ENCODE data around the gene KLHL29. TPM values are rescaled to one million over a fixed set of nuclear protein-coding genes. Genes with fewer than 3 reads are reported as not detected.

Gene KLHL29
- total RNA-seq, 1 experiment from 2014 or later = 2.6 TPM

- H4K20me1 ChIP-seq (ENCODE audit: low read length) = no peaks in the 10 kb centered on the region
- no peak for TF ChIP-seq EZH2phosphoT487 (IDR thresholded peaks at IDR 0.05; ENCODE audit: borderline replicate concordance, low read length)
- no peak for TF ChIP-seq CTCF (conservative IDR thresholded peaks at IDR 0.05; ENCODE audit: low read depth, low read length)
- no peak for TF ChIP-seq EZH2 (IDR thresholded peaks at IDR 0.05; ENCODE audit: low read length, unreplicated experiment)
- no peaks in the 10 kb centered on the region for H3K79me2 ChIP-seq (ENCODE audit: low read length)
- H2AFZ ChIP-seq (ENCODE audit: low read length) = no peak overlapping the region
- no peaks in the 10 kb centered on the region for H3K9me3 ChIP-seq (ENCODE audit: low read length)
- ChIA-PET CTCF (no interaction called here), POLR2A (ENCODE audit: unreplicated experiment) (no interaction called here)
- no peak overlapping the region for H3K4me2 ChIP-seq (ENCODE audit: low read length)
- no peak for ATAC-seq
- H3K9me2 ChIP-seq (replicated peaks; ENCODE audit: low read length) = no peaks in the 10 kb centered on the region
- no peak overlapping the region for H3K4me3 ChIP-seq (ENCODE audit: low read length)
- H3K36me3 ChIP-seq (ENCODE audit: low read depth, low read length) = no peaks in the 10 kb centered on the region
- no peak for DNase-seq
- no TSS peak for BruUV-seq (replicated peaks)
- H3F3A ChIP-seq (ENCODE audit: low read length, unreplicated experiment) = no peaks in the 10 kb centered on the region
- no peaks in the 10 kb centered on the region for H3K4me1 ChIP-seq (ENCODE audit: insufficient read depth, low read length)
- no peaks in the 10 kb centered on the region for H3K27me3 ChIP-seq (ENCODE audit: low read length)
- intact Hi-C loops (cut with micrococcal nuclease) = no loop called here
- no peak overlapping the region for H3K9ac ChIP-seq (ENCODE audit: low read length)
- no peak overlapping the region for H3K27ac ChIP-seq (ENCODE audit: low read length)
Measured at GRCh38 chr2:23658466-23658942, 273.5 kb downstream of the KLHL29 start.

- Histone ChIP-seq H3K27ac (ENCODE audit: low read length) (no peak overlapping the region), H3K9me3 (ENCODE audit: low read length) (no peaks in the 10 kb centered on the region), H3K4me1 (ENCODE audit: insufficient read depth, low read length) (no peaks in the 10 kb centered on the region), H3K27me3 (ENCODE audit: low read length) (no peaks in the 10 kb centered on the region), H3K9me2 (replicated peaks; ENCODE audit: low read length) (no peaks in the 10 kb centered on the region), H3K36me3 (ENCODE audit: low read depth, low read length) (no peaks in the 10 kb centered on the region), H4K20me1 (ENCODE audit: low read length) (no peaks in the 10 kb centered on the region), H3K4me2 (ENCODE audit: low read length) (no peak overlapping the region), H2AFZ (ENCODE audit: low read length) (no peak overlapping the region), H3K9ac (ENCODE audit: low read length) (no peak overlapping the region), H3F3A (ENCODE audit: low read length, unreplicated experiment) (no peaks in the 10 kb centered on the region), H3K79me2 (ENCODE audit: low read length) (no peaks in the 10 kb centered on the region), H3K4me3 (ENCODE audit: low read length) (no peak overlapping the region)
- TF ChIP-seq CTCF (conservative IDR thresholded peaks at IDR 0.05; ENCODE audit: low read depth, low read length) (no peak), EZH2 (IDR thresholded peaks at IDR 0.05; ENCODE audit: low read length, unreplicated experiment) (no peak), EZH2phosphoT487 (IDR thresholded peaks at IDR 0.05; ENCODE audit: borderline replicate concordance, low read length) (no peak)
- ChIA-PET CTCF (no interaction called here), POLR2A (ENCODE audit: unreplicated experiment) (no interaction called here)
- intact Hi-C loops (cut with micrococcal nuclease) = no loop called here
- DNase-seq (no peak), ATAC-seq (no peak)
- BruUV-seq (replicated peaks) = no TSS peak
Measured at GRCh38 chr2:23659328-23659727, 274.3 kb downstream of the KLHL29 start.

GRCh38 chr2:23659773-23660172 lies 274.8 kb downstream of the KLHL29 start:
- TF ChIP-seq CTCF (conservative IDR thresholded peaks at IDR 0.05; ENCODE audit: low read depth, low read length) (no peak), EZH2phosphoT487 (IDR thresholded peaks at IDR 0.05; ENCODE audit: borderline replicate concordance, low read length) (no peak), EZH2 (IDR thresholded peaks at IDR 0.05; ENCODE audit: low read length, unreplicated experiment) (no peak)
- no peak overlapping the region for H2AFZ ChIP-seq (ENCODE audit: low read length)
- H3K9ac ChIP-seq (ENCODE audit: low read length) = no peak overlapping the region
- no peaks in the 10 kb centered on the region for H3K79me2 ChIP-seq (ENCODE audit: low read length)
- no peak overlapping the region for H3K4me2 ChIP-seq (ENCODE audit: low read length)
- no peaks in the 10 kb centered on the region for H3K9me3 ChIP-seq (ENCODE audit: low read length)
- ChIA-PET POLR2A (ENCODE audit: unreplicated experiment) (no interaction called here), CTCF (no interaction called here)
- H3K4me3 ChIP-seq (ENCODE audit: low read length) = no peak overlapping the region
- H3K27ac ChIP-seq (ENCODE audit: low read length) = no peak overlapping the region
- H4K20me1 ChIP-seq (ENCODE audit: low read length) = no peaks in the 10 kb centered on the region
- H3K36me3 ChIP-seq (ENCODE audit: low read depth, low read length) = no peaks in the 10 kb centered on the region
- intact Hi-C loops (cut with micrococcal nuclease) = no loop called here
- no TSS peak for BruUV-seq (replicated peaks)
- H3F3A ChIP-seq (ENCODE audit: low read length, unreplicated experiment) = no peaks in the 10 kb centered on the region
- H3K27me3 ChIP-seq (ENCODE audit: low read length) = no peaks in the 10 kb centered on the region
- no peak for DNase-seq
- no peaks in the 10 kb centered on the region for H3K4me1 ChIP-seq (ENCODE audit: insufficient read depth, low read length)
- ATAC-seq = no peak
- no peaks in the 10 kb centered on the region for H3K9me2 ChIP-seq (replicated peaks; ENCODE audit: low read length)
